ENCODE measurements around the gene CNTNAP2. TPM values are rescaled to one million over a fixed set of nuclear protein-coding genes. Genes with fewer than 3 reads are reported as not detected.

The CNTNAP2 gene
- total and polyA plus RNA-seq, 2 of the 4 experiments (the other 2 are of a cell fraction) = not detected

DNA sequence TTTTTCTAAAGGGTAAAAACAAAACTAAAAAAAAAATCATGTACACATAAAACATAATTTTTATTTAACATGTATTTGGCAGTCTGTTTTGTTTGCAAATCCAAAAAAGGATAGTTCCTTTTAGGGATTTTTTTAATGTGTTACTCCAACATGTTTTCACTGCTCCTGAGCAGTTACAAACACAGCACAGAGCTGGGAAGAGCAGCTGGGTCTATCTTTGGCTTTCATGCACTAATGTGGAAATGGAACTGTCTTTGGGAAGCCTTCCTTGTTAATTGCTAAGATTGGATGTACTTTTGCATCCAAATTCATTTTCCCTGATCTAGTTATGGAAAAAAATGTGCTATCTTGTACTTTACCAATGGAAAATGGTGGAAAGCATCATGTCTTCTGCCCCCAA lies 1035.1 kb downstream of the CNTNAP2 start:
- DNase-seq = no peak
- H3K9me3 ChIP-seq (ENCODE audit: control insufficient read depth, insufficient read depth, low read length) = peaks cover 8% of the 10 kb centered on the region
- dilution Hi-C loops (cut with HindIII; ENCODE audit: low sequenced_read_pairs, unreplicated experiment) = no loop called here

More for the DNA sequence above, 1035.1 kb downstream of the CNTNAP2 start:
- TF ChIP-seq, protein P1, sequence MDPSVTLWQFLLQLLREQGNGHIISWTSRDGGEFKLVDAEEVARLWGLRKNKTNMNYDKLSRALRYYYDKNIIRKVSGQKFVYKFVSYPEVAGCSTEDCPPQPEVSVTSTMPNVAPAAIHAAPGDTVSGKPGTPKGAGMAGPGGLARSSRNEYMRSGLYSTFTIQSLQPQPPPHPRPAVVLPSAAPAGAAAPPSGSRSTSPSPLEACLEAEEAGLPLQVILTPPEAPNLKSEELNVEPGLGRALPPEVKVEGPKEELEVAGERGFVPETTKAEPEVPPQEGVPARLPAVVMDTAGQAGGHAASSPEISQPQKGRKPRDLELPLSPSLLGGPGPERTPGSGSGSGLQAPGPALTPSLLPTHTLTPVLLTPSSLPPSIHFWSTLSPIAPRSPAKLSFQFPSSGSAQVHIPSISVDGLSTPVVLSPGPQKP (IDR thresholded peaks at IDR 0.05; ENCODE audit: borderline replicate concordance, low read depth, low read length) = no peak
- TF ChIP-seq, protein P2, sequence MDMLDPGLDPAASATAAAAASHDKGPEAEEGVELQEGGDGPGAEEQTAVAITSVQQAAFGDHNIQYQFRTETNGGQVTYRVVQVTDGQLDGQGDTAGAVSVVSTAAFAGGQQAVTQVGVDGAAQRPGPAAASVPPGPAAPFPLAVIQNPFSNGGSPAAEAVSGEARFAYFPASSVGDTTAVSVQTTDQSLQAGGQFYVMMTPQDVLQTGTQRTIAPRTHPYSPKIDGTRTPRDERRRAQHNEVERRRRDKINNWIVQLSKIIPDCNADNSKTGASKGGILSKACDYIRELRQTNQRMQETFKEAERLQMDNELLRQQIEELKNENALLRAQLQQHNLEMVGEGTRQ (IDR thresholded peaks at IDR 0.05; ENCODE audit: low read depth, low read length) = no peak
- TF ChIP-seq CEBPB (IDR thresholded peaks at IDR 0.05; ENCODE audit: low read depth, low read length) (no peak), CHD1 (IDR thresholded peaks at IDR 0.05; ENCODE audit: low read depth, low read length) (no peak), MXI1 (IDR thresholded peaks at IDR 0.05; ENCODE audit: borderline replicate concordance, low read depth, low read length) (no peak), RCOR1 (IDR thresholded peaks at IDR 0.05; ENCODE audit: insufficient replicate concordance, low read length) (no peak), NFE2L2 (IDR thresholded peaks at IDR 0.05; ENCODE audit: low read depth, low read length) (no peak), POLR2A (IDR thresholded peaks at IDR 0.05; ENCODE audit: low read depth, low read length) (no peak), SMC3 (IDR thresholded peaks at IDR 0.05; ENCODE audit: low read depth, low read length) (no peak), FOS (IDR thresholded peaks at IDR 0.05; ENCODE audit: low read depth, low read length) (no peak), RFX5 (IDR thresholded peaks at IDR 0.05; ENCODE audit: low read depth, low read length) (no peak)
- H3K4me2 ChIP-seq (ENCODE audit: low read depth, low read length) = no peak overlapping the region
- no peak overlapping the region for H3K18ac ChIP-seq (ENCODE audit: low read depth, low read length)
- no peaks in the 10 kb centered on the region for H3K79me1 ChIP-seq (ENCODE audit: low read depth in 1 of 2, low read length in 2 of 2)
- no peak overlapping the region for H2AFZ ChIP-seq (replicated peaks; ENCODE audit: low read length, poor library complexity)
- H3K27ac ChIP-seq (ENCODE audit: insufficient read depth, low read length) = no peak overlapping the region
- H3K23ac ChIP-seq (ENCODE audit: low read depth, low read length) = no peak overlapping the region
- ATAC-seq (ENCODE audit: low read depth) = no peak
- no peak overlapping the region for H3K56ac ChIP-seq (ENCODE audit: extremely low read depth, insufficient read depth, low read length)
- no peak overlapping the region for H2AK5ac ChIP-seq (ENCODE audit: low read depth, low read length)
- H3K4me1 ChIP-seq (ENCODE audit: control insufficient read depth, insufficient read depth, low read length) = no peaks in the 10 kb centered on the region
- no peak overlapping the region for H2BK15ac ChIP-seq (ENCODE audit: low read depth, low read length)
- no peak overlapping the region for H3K4me3 ChIP-seq (ENCODE audit: insufficient read depth, low read depth, low read length)
- H2AK9ac ChIP-seq (replicated peaks; ENCODE audit: low read depth, low read length, poor library complexity) = no peak overlapping the region
- H4K8ac ChIP-seq (ENCODE audit: low read depth in 2 of 2, low read length in 2 of 2) = no peak overlapping the region
- no peaks in the 10 kb centered on the region for H3K27me3 ChIP-seq (ENCODE audit: control insufficient read depth, insufficient read depth, low read length)
- no peak overlapping the region for H3K4ac ChIP-seq (ENCODE audit: low read depth, low read length)
- H3K14ac ChIP-seq (replicated peaks; ENCODE audit: low read depth, low read length) = no peak overlapping the region
- no peaks in the 10 kb centered on the region for H4K20me1 ChIP-seq (ENCODE audit: insufficient read depth, low read length)
- H2BK120ac ChIP-seq (ENCODE audit: low read depth, low read length) = no peak overlapping the region
- H2BK5ac ChIP-seq (ENCODE audit: low read depth, low read length, poor library complexity, severe bottlenecking) = no peak overlapping the region
- H3K9ac ChIP-seq (ENCODE audit: low read depth, low read length) = no peak overlapping the region
- no peaks in the 10 kb centered on the region for H3K36me3 ChIP-seq (ENCODE audit: control insufficient read depth, insufficient read depth, low read length)
- H4K91ac ChIP-seq (ENCODE audit: insufficient read depth, low read depth, low read length) = no peak overlapping the region
- no peak overlapping the region for H4K5ac ChIP-seq (ENCODE audit: low read depth, low read length)
- CTCF ChIA-PET = no interaction called here
- no peak overlapping the region for H2BK20ac ChIP-seq (ENCODE audit: low read depth, low read length)
- POLR2A ChIA-PET (ENCODE audit: unreplicated experiment) = no interaction called here
- BruUV-seq (replicated peaks) = no TSS peak
- no peaks in the 10 kb centered on the region for H3K9me1 ChIP-seq (ENCODE audit: insufficient read depth, low read length)
- in situ Hi-C loops (cut with MboI; ENCODE audit: low sequenced_read_pairs) = no loop called here
- intact Hi-C loops (cut with micrococcal nuclease) = no loop called here
